NOMO-1 (cell line): Measurements from ENCODE around the gene C6orf132.
"Not testable (repeated sequence)": the region's sequence is repeated elsewhere in the genome, so short reads cannot be mapped to it uniquely, and the experiment has no call there.

Source experiments
- DNase-seq, 2 experiments: peaks; one replicate each; lab custom pipeline; 2025; ENCODE audit not compliant: unreplicated experiment in 2 of 2; lab: John Stamatoyannopoulos, UW

Gene C6orf132

GRCh38 chr6:42142118-42142835 lies at the start of gene C6orf132:
Gene C6orf132 (minus strand): TSS chr6:42142620. CDS start chr6:42142444, 176 bp downstream.
- DNase-seq, result no peak

GRCh38 chr6:42190554-42191183 lies 48.2 kb upstream of the C6orf132 start:
- DNase-seq, result no peak

DNA sequence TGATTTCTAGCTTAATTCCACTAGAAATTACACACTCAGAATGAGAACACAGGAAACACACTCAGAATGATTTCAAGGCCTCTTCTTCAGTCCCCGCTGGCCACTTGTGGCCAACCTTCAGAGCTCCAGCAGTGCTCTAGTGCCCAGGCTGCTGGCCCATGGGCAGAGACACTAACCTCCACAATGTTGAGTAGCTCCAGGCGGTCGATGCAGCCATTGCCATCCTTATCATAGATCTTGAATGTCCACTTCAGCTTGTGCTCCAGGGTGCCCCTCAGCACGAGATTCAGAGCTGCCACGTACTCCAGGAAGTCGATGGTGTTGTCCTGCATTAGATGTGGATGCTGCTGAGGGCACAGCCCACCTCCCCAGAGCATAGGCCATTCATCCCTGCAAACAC lies 46.0 kb upstream of the C6orf132 start:
- no peak for DNase-seq

- DNase-seq, result no peak
These were observed 43.2 kb upstream of the C6orf132 start for GRCh38 chr6:42185597-42185996.

- no peak for DNase-seq
These were observed 42.1 kb upstream of the C6orf132 start for GRCh38 chr6:42184475-42184874.

DNA sequence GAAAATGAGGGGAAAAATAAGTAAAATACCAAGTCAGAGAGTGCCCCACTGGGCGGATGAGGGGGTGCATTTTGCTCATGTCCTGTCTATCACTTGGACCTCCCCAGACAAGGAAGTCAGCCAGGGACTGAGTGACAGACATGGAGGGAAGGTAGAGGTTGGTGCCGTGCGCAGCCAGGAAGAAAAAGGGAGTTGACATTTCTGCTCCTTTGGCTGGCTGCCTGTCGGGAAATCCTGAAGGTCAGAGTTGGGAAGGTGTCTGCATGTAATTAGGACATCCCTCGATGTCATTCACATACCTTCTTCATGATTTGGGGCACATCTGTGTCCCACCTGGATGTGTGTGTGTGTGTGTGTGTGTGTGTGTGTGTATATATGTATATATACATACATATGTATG lies 39.7 kb upstream of the C6orf132 start:
- no peak for DNase-seq

DNA sequence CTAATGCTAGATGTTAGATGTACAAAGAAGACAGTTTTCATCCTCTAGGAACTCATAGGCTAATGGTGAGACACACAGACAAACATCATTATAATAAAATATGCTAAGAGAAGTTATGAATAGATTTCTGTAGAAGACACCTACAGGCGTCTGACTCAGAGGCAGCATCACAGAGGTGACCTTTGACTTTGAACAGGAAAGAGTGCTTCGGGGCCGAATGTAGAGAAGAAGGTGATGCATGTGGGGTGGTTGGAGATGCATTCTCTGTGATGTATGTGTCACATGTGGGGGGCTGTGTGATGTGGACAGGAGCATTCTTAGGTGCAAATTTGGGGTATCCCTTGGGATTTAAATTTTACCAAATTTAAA lies 37.5 kb upstream of the C6orf132 start:
- no peak for DNase-seq

- DNase-seq, result no peak
These were observed 37.0 kb upstream of the C6orf132 start for GRCh38 chr6:42179261-42179944.

DNA sequence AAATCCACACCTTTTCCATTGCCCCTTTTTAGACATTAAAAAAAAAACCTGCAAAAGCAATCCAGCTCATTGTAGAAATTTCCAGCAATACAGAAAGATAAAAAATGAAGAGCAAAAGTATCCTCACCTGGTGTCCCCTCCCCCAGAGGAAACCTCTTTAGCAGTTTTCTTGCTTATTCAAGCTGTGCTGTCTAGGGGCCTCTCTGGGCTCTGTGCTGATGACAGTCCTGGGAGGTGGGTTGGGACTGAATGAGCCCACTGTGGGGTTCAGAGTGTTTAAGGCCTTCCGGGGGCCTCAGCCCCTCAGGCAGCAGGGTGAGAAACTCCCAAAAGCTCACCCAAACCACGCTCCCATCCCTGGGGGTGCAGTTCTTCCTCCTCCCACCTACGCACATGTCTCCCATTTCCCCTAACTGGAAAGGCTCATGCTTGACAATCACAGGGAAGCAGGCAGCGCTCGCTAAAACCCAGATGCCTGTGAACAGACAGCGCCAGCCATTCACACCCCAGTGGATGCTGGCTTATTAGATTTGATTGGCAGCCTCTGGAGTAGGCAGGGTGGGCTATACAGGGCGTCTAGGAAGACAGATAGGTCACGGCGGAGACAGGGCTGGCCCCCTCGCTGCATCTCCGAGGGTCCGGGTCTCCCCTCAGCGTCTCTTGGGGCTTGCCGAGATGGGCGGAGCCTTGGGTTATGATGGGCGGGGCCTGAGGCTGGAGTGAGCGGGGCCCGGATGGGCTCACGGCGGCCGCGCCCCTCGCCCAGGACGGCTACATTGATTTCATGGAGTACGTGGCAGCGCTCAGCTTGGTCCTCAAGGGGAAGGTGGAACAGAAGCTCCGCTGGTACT lies 35.3 kb upstream of the C6orf132 start:
- DNase-seq, result no peak

DNA sequence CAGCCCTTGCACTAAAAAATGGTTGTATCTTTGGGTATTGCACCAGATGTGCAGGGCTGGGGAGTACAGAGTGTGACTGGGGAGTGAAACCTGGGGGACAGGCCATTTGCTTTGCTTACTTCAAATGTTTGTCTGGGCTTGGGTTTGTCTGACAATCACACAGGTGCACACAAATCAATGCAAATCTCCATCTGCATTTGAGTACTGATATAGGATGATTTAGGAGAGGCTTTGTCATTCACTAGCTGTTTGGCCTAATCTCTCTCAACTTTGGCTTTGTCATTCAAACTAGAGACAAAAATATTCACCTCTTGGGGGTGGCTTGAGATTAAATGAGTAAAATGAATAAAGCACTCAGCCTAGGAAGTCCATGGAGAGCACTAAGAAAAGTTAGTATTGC lies 34.6 kb upstream of the C6orf132 start:
- no peak for DNase-seq

DNA sequence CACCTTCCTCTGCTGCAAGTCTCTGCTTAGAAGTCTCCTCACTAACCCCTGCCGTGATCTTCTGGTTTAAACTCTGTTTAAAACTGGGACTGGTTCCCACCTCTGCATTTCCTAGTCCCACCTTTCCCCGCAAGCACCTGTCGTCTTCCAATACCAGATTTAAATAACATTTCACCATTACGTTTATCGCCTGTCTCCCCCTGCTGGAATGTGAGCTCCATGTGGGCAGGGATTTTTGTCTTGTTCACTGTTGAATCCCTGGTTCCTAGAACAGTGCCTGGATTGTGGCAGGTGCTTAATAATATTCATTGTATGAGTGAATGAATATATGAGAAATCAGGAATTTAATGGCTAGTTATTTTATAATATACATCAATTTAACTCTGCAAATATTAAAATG lies 33.4 kb upstream of the C6orf132 start:
- no peak for DNase-seq

- DNase-seq, result no peak
These were observed 30.7 kb upstream of the C6orf132 start, which contains the start of gene GUCA1A for GRCh38 chr6:42173101-42173500. Gene GUCA1A (plus strand): TSS chr6:42173364. CDS start chr6:42173614, 250 bp downstream.

GRCh38 chr6:42171813-42172581 lies 29.6 kb upstream of the C6orf132 start:
- no peak for DNase-seq

- not testable (repeated sequence) for DNase-seq
These were observed 27.4 kb upstream of the C6orf132 start for GRCh38 chr6:42169780-42170179.

DNA sequence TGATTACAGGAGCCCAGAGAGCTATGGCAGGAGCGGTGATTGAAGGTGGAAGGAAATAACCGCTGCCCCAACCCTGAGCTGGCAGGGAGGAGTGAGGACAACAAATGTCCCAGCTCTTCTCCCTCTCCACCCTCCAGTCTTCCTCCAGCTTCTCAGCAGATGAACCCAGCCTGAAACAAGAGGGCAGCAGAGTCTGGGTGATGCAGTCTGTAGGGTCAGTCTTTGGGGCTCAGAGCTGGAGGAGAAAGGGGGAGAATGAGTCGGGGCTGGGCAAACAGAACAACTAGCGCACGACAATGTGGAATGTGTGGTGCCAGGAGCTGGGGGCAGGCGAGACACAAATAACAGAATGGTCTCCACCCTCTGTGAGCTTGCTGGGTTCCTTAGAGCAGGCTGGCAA lies 26.2 kb upstream of the C6orf132 start:
- no peak for DNase-seq

- DNase-seq, result peak; percentile 40 to 44
These were observed 24.2 kb upstream of the C6orf132 start for GRCh38 chr6:42166444-42167141.

DNA sequence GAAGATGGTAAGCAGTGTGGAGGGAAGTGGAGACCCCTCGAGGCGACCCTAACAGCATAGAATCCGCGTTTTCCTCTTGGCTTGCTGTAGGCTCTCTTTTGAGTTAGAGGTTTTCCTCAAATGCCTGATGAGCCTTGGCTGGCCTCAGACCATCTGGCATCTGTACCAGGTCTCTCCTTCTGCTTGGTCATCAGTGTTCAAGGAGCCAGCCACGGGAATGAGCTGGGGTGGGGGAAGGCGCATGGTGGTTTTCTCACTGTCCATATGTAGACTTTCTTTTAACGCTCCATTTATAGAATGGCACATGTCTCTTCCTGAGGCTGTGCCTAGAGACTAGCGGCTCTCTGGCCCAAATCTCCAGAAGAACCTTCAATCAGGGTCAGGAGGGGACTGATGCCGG lies 22.6 kb upstream of the C6orf132 start:
- DNase-seq, result no peak

- peak in 1 of 2 experiments; percentile 22 for DNase-seq
These were observed 21.6 kb upstream of the C6orf132 start for GRCh38 chr6:42163981-42164380.

DNA sequence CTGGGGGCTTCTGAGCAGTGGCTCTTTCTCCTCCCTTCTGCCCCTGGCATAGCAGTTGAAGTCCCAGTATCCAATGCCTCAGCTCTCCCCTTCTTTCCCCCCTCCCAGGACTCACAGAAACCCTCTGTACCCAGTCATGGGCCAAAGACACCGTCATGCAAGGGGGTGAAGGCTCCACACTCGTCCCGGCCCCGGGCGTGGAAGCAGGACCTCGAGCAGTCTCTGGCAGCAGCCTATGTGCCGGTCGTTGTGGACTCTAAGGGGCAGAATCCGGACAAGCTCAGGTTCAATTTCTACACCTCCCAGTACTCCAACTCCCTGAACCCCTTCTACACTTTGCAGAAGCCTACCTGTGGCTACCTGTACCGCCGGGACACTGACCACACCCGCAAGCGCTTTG lies 20.4 kb upstream of the C6orf132 start:
- no peak for DNase-seq

- no peak for DNase-seq
These were observed 20.0 kb upstream of the C6orf132 start for GRCh38 chr6:42162384-42162783.
